ENCODE data around the gene RPS15. TPM values are rescaled to one million over a fixed set of nuclear protein-coding genes. Genes with fewer than 3 reads are reported as not detected.

The RPS15 gene
- total RNA-seq, 1 experiment from 2014 or later = 1,862 TPM

- BruUV-seq (replicated peaks) = no TSS peak
- H3K9me3 ChIP-seq (ENCODE audit: control insufficient read depth in 1 of 2, insufficient read depth in 1 of 2, low read depth in 1 of 2, low read length in 2 of 2) = no peaks in the 10 kb centered on the region
- POLR2A ChIA-PET = interaction anchor here (0.8 to 3.0 kb wide), 5 partner anchors 9 to 177 kb away, joined by 3 to 28 read pairs (median 3); partner anchors contain the start of gene REEP6
- TF ChIP-seq ZNF274 (IDR thresholded peaks at IDR 0.05; ENCODE audit: low read depth, low read length) (no peak), YY1 (IDR thresholded peaks at IDR 0.05; ENCODE audit: extremely low read depth, insufficient replicate concordance, low read depth, low read length) (peak; percentile 23), CTCF (IDR thresholded peaks at IDR 0.05 in 2 of 3, conservative IDR thresholded peaks at IDR 0.05 in 1 of 3; ENCODE audit: borderline replicate concordance in 1 of 3, insufficient read depth in 1 of 3, low read depth in 2 of 3, low read length in 2 of 3) (peak; percentile 77 to 88 (median 77)), EGR1 (IDR thresholded peaks at IDR 0.05; ENCODE audit: low read depth) (peak; percentile 94), SIN3A (IDR thresholded peaks at IDR 0.05; ENCODE audit: low read depth) (no peak), MAX (IDR thresholded peaks at IDR 0.05) (0 out of 2 replicates have a peak, but pooled peaks have one; percentile 10), ZFX (IDR thresholded peaks at IDR 0.05) (0 out of 2 replicates have a peak, but pooled peaks have one; percentile 39), CEBPB (IDR thresholded peaks at IDR 0.05; ENCODE audit: low read depth) (no peak), RAD21 (IDR thresholded peaks at IDR 0.05; ENCODE audit: low read depth) (peak; percentile 59), ELF1 (IDR thresholded peaks at IDR 0.05; ENCODE audit: borderline replicate concordance, low read depth) (no peak), SRF (IDR thresholded peaks at IDR 0.05; ENCODE audit: low read depth) (no peak), REST (IDR thresholded peaks at IDR 0.05; ENCODE audit: low read depth) (no peak)
- no peaks in the 10 kb centered on the region; the same call in 1 of the 2 replicates for H3K27me3 ChIP-seq (ENCODE audit: insufficient read depth, low read length)
- CTCF ChIA-PET = interaction anchor here (0.9 to 3.0 kb wide), 7 partner anchors 9 to 381 kb away, joined by 3 to 49 read pairs (median 4); no protein-coding TSS in a partner anchor
- peak overlapping the region; percentile 82 for H3K27ac ChIP-seq (ENCODE audit: low read depth, low read length)
- peak overlapping the region; percentile 71 for H3K9ac ChIP-seq (ENCODE audit: low read length)
- H3K9me2 ChIP-seq (ENCODE audit: insufficient read depth) = no peaks in the 10 kb centered on the region
- DNase-seq (ENCODE audit: low read depth, low spot score) = no peak
- peak; percentile 75 for ATAC-seq
- intact Hi-C loops (cut with micrococcal nuclease) = no loop called here
- peaks cover 23% of the 10 kb centered on the region for H3K79me2 ChIP-seq (ENCODE audit: insufficient read depth, low read length)
- peak overlapping the region; percentile 99 for H3K4me2 ChIP-seq (ENCODE audit: low read length)
- H3K4me1 ChIP-seq (ENCODE audit: control insufficient read depth in 1 of 2, insufficient read depth in 2 of 2, low read length in 2 of 2) = peaks cover 43 to 66% of the 10 kb centered on the region in 2 experiments
- peaks cover 10 to 20% of the 10 kb centered on the region in 2 experiments for H3K36me3 ChIP-seq (ENCODE audit: control insufficient read depth in 1 of 2, insufficient read depth in 2 of 2, low read length in 2 of 2)
- RAD21 ChIA-PET (ENCODE audit: low non-redundant PET in 1 of 2, low total read pairs in 2 of 2, uncharacterized antibody in 2 of 2, unreplicated experiment in 2 of 2) = interaction anchor here in 1 of 2 experiments (0.6 to 1.3 kb wide), 2 partner anchors 10 to 166 kb away, joined by 3 to 4 read pairs; no protein-coding TSS in a partner anchor
- H2AFZ ChIP-seq (ENCODE audit: low read depth, low read length, poor library complexity, severe bottlenecking) = no peak overlapping the region
- H4K20me1 ChIP-seq (ENCODE audit: insufficient read depth) = peaks cover 17% of the 10 kb centered on the region; the same call in 1 of the 2 replicates
- H3K4me3 ChIP-seq (replicated peaks in 1 of 2; ENCODE audit: low read depth in 1 of 2, low read length in 2 of 2) = peak overlapping the region; percentile 48 to 62
These were observed 7.2 kb downstream of the RPS15 start for GRCh38 chr19:1445185-1445931.
